PFSK-1 (cell line): Measurements from ENCODE around the gene LYRM2.

Source experiments
- FOXP2 ChIP-seq: optimal IDR thresholded peaks from 2 replicates; pipeline ENCODE3; 2011; ENCODE audit warnings: borderline replicate concordance, control low read depth, inconsistent platforms; ENCODE audit not compliant: insufficient read depth; ENCODE audit errors: extremely low read length, extremely low read depth
- POLR2AphosphoS5 ChIP-seq: IDR thresholded peaks from 2 replicates; pipeline ENCODE4 v1.6.1; 2012; ENCODE audit warnings: low read depth, mild to moderate bottlenecking, control low read depth, low read length, moderate library complexity
- REST ChIP-seq, 2 experiments: IDR thresholded peaks; 2 replicates each; pipeline versions ENCODE4 v1.6.1 to v1.8.0; 2011 to 2012; ENCODE audit warnings: low read depth in 2 of 2, low read length in 2 of 2, control low read depth in 1 of 2, inconsistent platforms in 1 of 2, mild to moderate bottlenecking in 1 of 2, moderate library complexity in 1 of 2; ENCODE audit not compliant: insufficient read depth in 1 of 2
- SIN3A ChIP-seq: IDR thresholded peaks from 2 replicates; pipeline ENCODE4 v1.6.1; 2012; ENCODE audit warnings: mild to moderate bottlenecking, low read length, moderate library complexity, borderline replicate concordance; ENCODE audit not compliant: insufficient read depth
- TAF1 ChIP-seq: IDR thresholded peaks from 2 replicates; pipeline ENCODE4 v1.6.1; 2012; ENCODE audit warnings: low read length, control low read depth, borderline replicate concordance; ENCODE audit not compliant: insufficient read depth

Gene LYRM2

GRCh38 chr6:89596056-89596455 is 42.5 kb downstream of the LYRM2 start:
- TF ChIP-seq FOXP2 (no peak), SIN3A (no peak), REST (IDR thresholded peaks at IDR 0.05; ENCODE audit: insufficient read depth in 1 of 2, low read depth in 2 of 2, low read length in 2 of 2) (no peak), TAF1 (no peak), POLR2AphosphoS5 (no peak)

GRCh38 chr6:89591745-89592144 is 46.8 kb downstream of the LYRM2 start:
- TF ChIP-seq REST (IDR thresholded peaks at IDR 0.05; ENCODE audit: insufficient read depth in 1 of 2, low read depth in 2 of 2, low read length in 2 of 2) (no peak), TAF1 (no peak), FOXP2 (no peak), POLR2AphosphoS5 (no peak), SIN3A (no peak)

GRCh38 chr6:89590133-89590532 is 48.4 kb downstream of the LYRM2 start:
- TF ChIP-seq TAF1 (no peak), FOXP2 (no peak)

GRCh38 chr6:89589297-89590025 is 49.1 kb downstream of the LYRM2 start:
- TF ChIP-seq SIN3A = no peak
- no peak for TF ChIP-seq REST (IDR thresholded peaks at IDR 0.05; ENCODE audit: insufficient read depth in 1 of 2, low read depth in 2 of 2, low read length in 2 of 2)
- no peak for TF ChIP-seq POLR2AphosphoS5
- TF ChIP-seq TAF1 = no peak
- no peak for TF ChIP-seq FOXP2

- TF ChIP-seq POLR2AphosphoS5 (no peak), FOXP2 (no peak), REST (IDR thresholded peaks at IDR 0.05; ENCODE audit: insufficient read depth in 1 of 2, low read depth in 2 of 2, low read length in 2 of 2) (no peak), TAF1 (no peak), SIN3A (no peak)
These were observed 53.4 kb downstream of the LYRM2 start for GRCh38 chr6:89585154-89585553.
